HG03342 (cell line): ENCODE results near the gene CPEB3.

Experiments
- ATAC-seq: cut with Tn5 transposase; IDR thresholded peaks from one replicate; pipeline ENCODE4 v1.9.1; 2021; ENCODE audit warnings: mild to moderate bottlenecking, moderate library complexity; ENCODE audit not compliant: unreplicated experiment

The CPEB3 gene

GRCh38 chr10:92110039-92110794, 180.7 kb downstream of the CPEB3 start:
- no peak for ATAC-seq

- no peak for ATAC-seq
These were observed 182.1 kb downstream of the CPEB3 start for GRCh38 chr10:92108747-92109146.

- ATAC-seq: no peak
These were observed 182.8 kb downstream of the CPEB3 start for GRCh38 chr10:92108120-92108519.

GRCh38 chr10:92103376-92104090, 187.3 kb downstream of the CPEB3 start:
- no peak for ATAC-seq

GRCh38 chr10:92102601-92103213, 188.2 kb downstream of the CPEB3 start:
- ATAC-seq: no peak

GRCh38 chr10:92094960-92095359, 195.9 kb downstream of the CPEB3 start:
- no peak for ATAC-seq

GRCh38 chr10:92091965-92092364, 198.9 kb downstream of the CPEB3 start:
- ATAC-seq: no peak

- peak; percentile 96 for ATAC-seq
These were observed 203.0 kb downstream of the CPEB3 start for GRCh38 chr10:92087750-92088395.

- no peak for ATAC-seq
These were observed 208.1 kb downstream of the CPEB3 start for GRCh38 chr10:92082583-92083280.

- no peak for ATAC-seq
These were observed 209.2 kb downstream of the CPEB3 start for GRCh38 chr10:92081641-92082040.

- no peak for ATAC-seq
These were observed 210.6 kb downstream of the CPEB3 start for GRCh38 chr10:92080244-92080643.

- no peak for ATAC-seq
These were observed 211.9 kb downstream of the CPEB3 start for GRCh38 chr10:92079003-92079402.

GRCh38 chr10:92076722-92077121, 214.2 kb downstream of the CPEB3 start:
- no peak for ATAC-seq

GRCh38 chr10:92075829-92076228, 215.0 kb downstream of the CPEB3 start:
- ATAC-seq: no peak

GRCh38 chr10:92074126-92074887, 216.6 kb downstream of the CPEB3 start:
- no peak for ATAC-seq

GRCh38 chr10:92068900-92069299, 222.0 kb downstream of the CPEB3 start:
- no peak for ATAC-seq

- no peak for ATAC-seq
These were observed 224.5 kb downstream of the CPEB3 start for GRCh38 chr10:92066386-92066785.

GRCh38 chr10:92064506-92064905, 226.4 kb downstream of the CPEB3 start:
- ATAC-seq: no peak

- ATAC-seq: no peak
These were observed 228.6 kb downstream of the CPEB3 start for GRCh38 chr10:92062273-92062672.

GRCh38 chr10:92054807-92055206, 236.1 kb downstream of the CPEB3 start:
- no peak for ATAC-seq
